Loucy (cell line): ENCODE data around the gene FAT4.

Experiments used
- EZH2phosphoT487 ChIP-seq: fragments of 200-600 bp; IDR thresholded peaks from 2 replicates; pipeline ENCODE4 v1.6.1; 2018; ENCODE audit warnings: antibody characterized with exemption, mild to moderate bottlenecking, moderate library complexity, borderline replicate concordance
- TF ChIP-seq, protein P1 (sequence below): fragments of 200-600 bp; sonication (generic); conservative IDR thresholded peaks from 2 replicates; pipeline ENCODE4 v1.5.1; 2014; ENCODE audit warnings: mild to moderate bottlenecking, antibody characterized with exemption, low read length

DNA sequence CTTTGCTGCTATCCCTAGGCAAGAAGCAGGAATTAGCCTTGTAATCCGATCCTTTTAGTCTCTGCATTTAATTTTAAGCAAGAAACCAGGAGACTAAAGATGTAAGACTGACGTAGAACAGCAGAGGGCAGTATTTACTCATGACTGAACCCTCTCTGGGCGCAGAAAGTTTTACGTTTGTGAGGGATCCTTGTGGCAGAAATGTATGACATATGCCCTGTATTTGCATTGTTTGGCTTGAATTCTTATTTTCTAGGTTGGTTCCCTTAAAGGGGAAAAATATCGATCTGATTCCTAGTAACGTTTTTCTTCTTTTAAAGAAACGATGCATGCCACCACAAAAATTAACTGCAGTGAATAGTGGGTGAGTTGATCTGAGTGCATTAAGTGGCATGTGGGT, 1.3 kb upstream of the FAT4 start:
- TF ChIP-seq, protein P1, sequence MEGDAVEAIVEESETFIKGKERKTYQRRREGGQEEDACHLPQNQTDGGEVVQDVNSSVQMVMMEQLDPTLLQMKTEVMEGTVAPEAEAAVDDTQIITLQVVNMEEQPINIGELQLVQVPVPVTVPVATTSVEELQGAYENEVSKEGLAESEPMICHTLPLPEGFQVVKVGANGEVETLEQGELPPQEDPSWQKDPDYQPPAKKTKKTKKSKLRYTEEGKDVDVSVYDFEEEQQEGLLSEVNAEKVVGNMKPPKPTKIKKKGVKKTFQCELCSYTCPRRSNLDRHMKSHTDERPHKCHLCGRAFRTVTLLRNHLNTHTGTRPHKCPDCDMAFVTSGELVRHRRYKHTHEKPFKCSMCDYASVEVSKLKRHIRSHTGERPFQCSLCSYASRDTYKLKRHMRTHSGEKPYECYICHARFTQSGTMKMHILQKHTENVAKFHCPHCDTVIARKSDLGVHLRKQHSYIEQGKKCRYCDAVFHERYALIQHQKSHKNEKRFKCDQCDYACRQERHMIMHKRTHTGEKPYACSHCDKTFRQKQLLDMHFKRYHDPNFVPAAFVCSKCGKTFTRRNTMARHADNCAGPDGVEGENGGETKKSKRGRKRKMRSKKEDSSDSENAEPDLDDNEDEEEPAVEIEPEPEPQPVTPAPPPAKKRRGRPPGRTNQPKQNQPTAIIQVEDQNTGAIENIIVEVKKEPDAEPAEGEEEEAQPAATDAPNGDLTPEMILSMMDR: peak; percentile 89
- TF ChIP-seq EZH2phosphoT487: no peak
